HG03159 (cell line): ENCODE measurements around the gene MUC7.

Experiments used
- ATAC-seq: cut with Tn5 transposase; IDR thresholded peaks from one replicate; pipeline ENCODE4 v1.9.1; 2021; ENCODE audit warnings: mild to moderate bottlenecking, moderate library complexity; ENCODE audit not compliant: unreplicated experiment

Gene MUC7

GRCh38 chr4:70531981-70532380 lies 60.0 kb downstream of the MUC7 start:
- ATAC-seq: peak; percentile 91
